NCI-H1092 treated with DMSO at 0.1 percent for 48 hours (cell line): ENCODE results near the gene GDI2.
"Not testable (repeated sequence)": the region's sequence is repeated elsewhere in the genome, so short reads cannot be mapped to it uniquely, and the experiment has no call there.

ENCODE experiments used
- DNase-seq: peaks from one replicate; lab custom pipeline; 2025; lab: John Stamatoyannopoulos, UW

The GDI2 gene

GRCh38 chr10:5813341-5814109, at the start of gene GDI2:
Gene GDI2, minus strand, starts transcription at chr10:5813434. Its CDS starts 176 bp downstream, at chr10:5813258.
- DNase-seq: peak; percentile 97

GRCh38 chr10:5862360-5862961, 49.2 kb upstream of the GDI2 start:
- DNase-seq: no peak

- no peak for DNase-seq
Measured at GRCh38 chr10:5860066-5860465, 46.8 kb upstream of the GDI2 start.

- DNase-seq: no peak
Measured at GRCh38 chr10:5858811-5859210, 45.6 kb upstream of the GDI2 start.

DNA sequence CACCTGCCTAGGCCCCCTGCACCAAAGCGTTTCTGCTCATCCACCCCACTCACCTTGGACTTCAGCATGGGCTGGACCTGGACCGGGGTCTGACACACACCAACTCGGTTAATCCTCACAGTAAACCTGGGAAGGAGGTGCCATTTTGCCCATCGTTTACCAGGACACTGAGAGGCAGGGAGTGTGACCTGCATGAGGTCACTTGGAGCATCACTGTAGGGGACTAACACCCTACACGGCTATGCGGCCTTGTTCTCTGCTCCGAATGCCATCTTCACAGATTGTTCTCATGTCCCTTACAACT, 43.4 kb upstream of the GDI2 start:
- DNase-seq: no peak

DNA sequence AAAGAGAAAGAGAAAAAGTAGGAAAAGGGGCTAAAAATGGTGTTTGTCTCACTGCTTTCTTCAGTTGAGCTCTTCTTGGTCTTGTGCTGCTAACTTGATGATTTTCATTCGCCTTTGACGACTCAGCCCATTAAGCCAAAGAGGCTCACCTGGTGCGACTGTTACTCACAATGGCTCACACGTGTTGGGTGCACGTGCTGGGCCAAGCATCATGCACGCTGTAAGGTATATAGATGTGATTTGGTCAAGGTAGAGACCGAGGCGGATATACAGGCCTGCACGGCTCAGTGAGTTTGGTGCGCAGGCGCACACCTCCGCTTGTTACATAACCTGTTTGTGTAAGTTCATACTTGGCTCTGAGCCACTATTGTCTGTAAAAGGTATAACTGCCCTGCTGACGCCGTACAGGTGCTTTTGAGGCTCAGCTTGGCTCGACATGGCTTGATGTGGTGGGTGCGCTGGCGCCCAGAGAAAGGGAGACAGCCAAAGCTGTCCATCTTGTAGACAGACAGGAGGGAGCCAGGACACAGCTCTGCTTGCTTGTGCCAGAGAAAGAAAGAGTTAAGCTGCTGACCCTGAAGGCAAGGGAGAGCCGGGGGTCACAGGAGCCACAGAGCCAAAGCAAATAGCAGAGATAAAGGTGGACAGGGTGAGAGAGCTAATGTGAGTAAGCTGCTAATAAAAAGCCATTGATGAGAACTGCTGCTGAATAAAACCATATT, 42.9 kb upstream of the GDI2 start:
- no peak for DNase-seq

DNA sequence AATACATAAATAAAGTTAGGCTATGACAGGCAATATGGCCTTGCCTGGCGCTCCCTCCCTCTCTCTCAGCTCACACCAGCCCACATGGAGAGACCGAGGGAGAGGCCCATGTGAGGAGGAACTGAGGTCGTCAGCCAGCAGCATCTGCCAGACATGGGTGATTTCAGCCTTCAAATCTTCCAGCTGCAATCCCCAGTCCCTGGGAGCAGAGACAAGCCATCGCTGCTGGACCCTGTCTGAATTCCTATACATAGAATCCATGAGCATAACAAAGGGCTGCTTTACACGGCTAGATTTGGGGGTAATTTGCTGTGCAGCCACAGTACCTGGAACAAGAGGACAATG, 40.9 kb upstream of the GDI2 start:
- no peak for DNase-seq

DNA sequence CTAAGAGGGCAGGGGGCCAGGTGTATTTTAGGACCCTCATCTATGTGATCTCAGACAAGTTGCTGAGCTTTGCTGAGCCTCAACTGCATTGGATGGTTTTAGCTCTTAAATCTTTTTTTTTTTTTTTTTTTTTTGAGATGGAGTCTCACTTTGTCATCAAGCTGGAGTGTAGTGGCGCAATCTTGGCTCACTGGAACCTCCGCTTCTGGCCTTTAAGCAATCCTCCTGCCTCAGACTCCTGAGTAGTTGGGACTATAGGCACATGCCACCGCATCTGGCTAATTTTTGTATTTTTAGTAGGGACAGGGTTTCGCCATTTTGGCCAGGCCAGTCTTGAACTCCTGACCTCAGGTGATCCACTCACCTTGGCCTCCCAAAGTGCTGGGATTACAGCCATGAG, 33.4 kb upstream of the GDI2 start:
- not testable (repeated sequence) for DNase-seq

GRCh38 chr10:5844345-5845055, 31.3 kb upstream of the GDI2 start:
- no peak for DNase-seq

DNA sequence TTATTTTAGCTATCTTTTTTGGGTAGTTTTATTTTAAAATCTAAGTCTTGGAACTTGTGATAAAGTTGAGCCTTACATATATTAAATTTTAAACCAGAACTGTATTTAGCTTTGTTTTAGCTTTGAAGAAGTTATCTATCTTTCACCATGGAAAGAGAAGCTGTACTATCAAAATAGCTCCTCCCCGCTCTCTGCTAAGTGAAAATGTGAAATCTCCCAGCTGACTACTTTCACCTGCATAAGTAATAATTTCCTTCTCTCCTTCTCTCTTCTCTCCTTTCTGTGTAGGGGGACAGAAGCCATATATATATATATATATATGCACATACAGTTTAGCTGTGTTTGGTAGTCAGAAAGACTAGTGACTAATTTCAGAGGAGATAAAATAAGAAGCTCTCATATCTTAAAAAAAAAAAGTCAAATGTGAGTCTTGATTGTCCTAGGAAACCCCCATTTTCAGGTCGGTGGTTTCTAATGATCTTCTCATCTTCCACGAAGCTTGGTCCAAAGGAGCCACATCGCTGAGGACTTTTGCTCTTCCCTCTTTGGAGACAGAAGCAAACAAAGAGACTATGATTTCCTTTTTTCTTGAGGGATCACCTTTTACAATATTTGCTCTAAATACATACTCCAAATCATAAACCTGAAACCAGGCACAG, 30.6 kb upstream of the GDI2 start:
- no peak for DNase-seq

- no peak for DNase-seq
Measured at GRCh38 chr10:5841965-5842364, 28.7 kb upstream of the GDI2 start.

GRCh38 chr10:5840314-5841307, 27.4 kb upstream of the GDI2 start:
- DNase-seq: no peak

GRCh38 chr10:5836181-5836580, 22.9 kb upstream of the GDI2 start:
- DNase-seq: not testable (repeated sequence)

GRCh38 chr10:5835446-5836095, 22.3 kb upstream of the GDI2 start:
- DNase-seq: no peak

- DNase-seq: no peak
Measured at GRCh38 chr10:5833814-5834213, 20.6 kb upstream of the GDI2 start.

DNA sequence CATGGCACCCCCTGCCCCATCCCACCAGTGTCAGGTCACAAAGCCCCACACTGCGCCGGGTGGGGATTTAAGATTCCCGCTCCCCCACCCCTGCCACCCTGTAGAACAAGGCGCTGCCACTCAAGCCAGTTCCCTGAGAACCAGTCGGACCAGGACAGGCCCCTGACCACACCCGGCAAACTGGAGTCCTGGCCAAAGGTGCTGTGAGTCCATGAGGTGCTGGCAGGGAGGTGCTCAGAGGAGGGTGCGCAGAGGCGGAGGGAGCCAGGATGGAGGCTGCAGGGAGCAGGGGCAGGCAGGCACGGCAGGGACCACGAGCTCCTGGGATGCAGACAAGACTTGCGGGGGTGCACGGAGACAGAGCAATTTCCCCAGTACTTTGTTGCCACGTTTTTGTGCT, 19.7 kb upstream of the GDI2 start:
- no peak for DNase-seq

- DNase-seq: no peak
Measured at GRCh38 chr10:5831446-5831782, 18.2 kb upstream of the GDI2 start.

DNA sequence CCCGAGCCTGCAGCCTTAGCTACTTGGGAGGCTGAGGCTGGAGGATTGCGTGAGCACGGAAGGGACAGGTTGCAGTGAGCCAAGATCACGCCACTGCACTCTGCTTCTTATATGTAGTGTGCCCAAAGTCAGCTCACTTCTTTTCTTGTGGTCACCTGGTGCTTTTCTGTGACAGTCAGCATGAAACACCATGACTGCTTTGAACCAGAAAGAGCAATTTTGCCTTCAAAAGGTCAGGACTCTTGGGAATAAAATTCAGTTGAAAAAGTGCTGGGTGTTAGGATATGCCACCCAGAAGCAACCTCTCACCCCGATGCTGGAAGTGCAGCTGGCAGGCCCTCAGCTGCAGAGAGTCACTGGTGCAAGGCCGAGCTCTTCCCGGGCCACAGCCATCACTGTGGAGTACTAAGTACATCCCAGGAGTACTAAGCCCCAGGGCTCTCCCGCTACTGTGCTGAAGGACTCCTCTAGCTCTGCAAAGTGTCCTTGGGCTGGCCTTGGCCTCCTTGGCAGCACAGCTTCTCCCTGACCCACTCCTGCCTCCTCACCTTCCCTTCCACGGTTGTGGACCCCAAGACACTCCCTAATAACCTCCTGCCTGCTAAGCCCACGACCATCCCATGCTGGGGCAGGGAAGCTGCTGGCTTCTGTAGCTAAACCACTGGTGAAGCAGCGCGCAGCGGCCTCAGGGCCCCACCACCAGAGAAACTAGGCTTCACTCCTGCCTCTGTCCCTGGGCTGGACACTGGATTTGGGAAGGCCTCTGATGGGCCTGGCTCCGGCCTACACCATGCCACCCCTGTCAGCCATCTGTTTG, 17.6 kb upstream of the GDI2 start:
- no peak for DNase-seq

GRCh38 chr10:5829267-5829666, 16.0 kb upstream of the GDI2 start:
- DNase-seq: no peak

GRCh38 chr10:5828725-5829124, 15.5 kb upstream of the GDI2 start:
- no peak for DNase-seq
